ENCODE data around the gene DDAH2. TPM values are rescaled to one million over a fixed set of nuclear protein-coding genes. Genes with fewer than 3 reads are reported as not detected.

DDAH2 gene
- total RNA-seq, 1 donor from 2014 or later, result 71.2 TPM

- peak overlapping the region; percentile 2 for H3K4me3 ChIP-seq
- TF ChIP-seq, protein P1, sequence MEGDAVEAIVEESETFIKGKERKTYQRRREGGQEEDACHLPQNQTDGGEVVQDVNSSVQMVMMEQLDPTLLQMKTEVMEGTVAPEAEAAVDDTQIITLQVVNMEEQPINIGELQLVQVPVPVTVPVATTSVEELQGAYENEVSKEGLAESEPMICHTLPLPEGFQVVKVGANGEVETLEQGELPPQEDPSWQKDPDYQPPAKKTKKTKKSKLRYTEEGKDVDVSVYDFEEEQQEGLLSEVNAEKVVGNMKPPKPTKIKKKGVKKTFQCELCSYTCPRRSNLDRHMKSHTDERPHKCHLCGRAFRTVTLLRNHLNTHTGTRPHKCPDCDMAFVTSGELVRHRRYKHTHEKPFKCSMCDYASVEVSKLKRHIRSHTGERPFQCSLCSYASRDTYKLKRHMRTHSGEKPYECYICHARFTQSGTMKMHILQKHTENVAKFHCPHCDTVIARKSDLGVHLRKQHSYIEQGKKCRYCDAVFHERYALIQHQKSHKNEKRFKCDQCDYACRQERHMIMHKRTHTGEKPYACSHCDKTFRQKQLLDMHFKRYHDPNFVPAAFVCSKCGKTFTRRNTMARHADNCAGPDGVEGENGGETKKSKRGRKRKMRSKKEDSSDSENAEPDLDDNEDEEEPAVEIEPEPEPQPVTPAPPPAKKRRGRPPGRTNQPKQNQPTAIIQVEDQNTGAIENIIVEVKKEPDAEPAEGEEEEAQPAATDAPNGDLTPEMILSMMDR (IDR thresholded peaks at IDR 0.05), result no peak
- H3K4me1 ChIP-seq, result peaks cover 49% of the 10 kb centered on the region
- no peak for DNase-seq
- H3K36me3 ChIP-seq, result peaks cover 22% of the 10 kb centered on the region
- intact Hi-C loops (cut with DNase I), result no loop called here
- peak overlapping the region; percentile 92 for H3K27ac ChIP-seq
- no peaks in the 10 kb centered on the region for H3K9me3 ChIP-seq
- ATAC-seq, result no peak
- H3K27me3 ChIP-seq, result no peaks in the 10 kb centered on the region
Measured at GRCh38 chr6:31737315-31737990, 8.4 kb upstream of the DDAH2 start.

DNA sequence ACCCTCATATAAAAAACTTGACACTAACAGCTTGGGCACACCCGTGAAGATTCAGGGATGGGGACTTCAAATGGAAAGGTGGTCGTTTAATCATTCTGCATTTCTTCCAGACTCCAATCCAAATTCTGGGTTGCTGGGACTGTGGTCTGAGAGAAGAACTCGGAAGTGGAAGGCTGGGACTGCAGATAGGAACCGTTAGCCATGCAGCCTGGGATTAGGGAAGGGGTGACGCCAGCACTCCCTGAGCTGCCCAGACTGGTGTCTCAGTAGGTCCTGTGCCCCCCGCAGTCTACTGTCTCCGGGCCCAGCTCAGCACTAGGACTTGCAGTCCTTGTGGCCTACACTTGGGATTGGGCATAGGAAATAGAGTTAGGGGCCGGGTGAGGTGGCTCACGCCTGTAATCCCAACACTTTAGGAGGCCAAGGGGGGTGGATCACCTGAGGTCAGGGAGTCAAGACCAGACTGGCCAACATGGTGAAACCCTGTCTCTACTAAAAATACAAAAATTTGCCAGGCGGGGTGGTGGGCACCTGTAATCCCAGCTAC, 7.7 kb upstream of the DDAH2 start:
- DNase-seq, result no peak
- Histone ChIP-seq H3K4me1 (peaks cover 55% of the 10 kb centered on the region), H3K27ac (peak overlapping the region; percentile 92), H3K27me3 (no peaks in the 10 kb centered on the region), H3K9me3 (no peaks in the 10 kb centered on the region), H3K4me3 (peak overlapping the region; percentile 86), H3K36me3 (peaks cover 28% of the 10 kb centered on the region)
- intact Hi-C loops (cut with DNase I), result no loop called here
- TF ChIP-seq, protein P1 (IDR thresholded peaks at IDR 0.05), result no peak
- no peak for ATAC-seq

DNA sequence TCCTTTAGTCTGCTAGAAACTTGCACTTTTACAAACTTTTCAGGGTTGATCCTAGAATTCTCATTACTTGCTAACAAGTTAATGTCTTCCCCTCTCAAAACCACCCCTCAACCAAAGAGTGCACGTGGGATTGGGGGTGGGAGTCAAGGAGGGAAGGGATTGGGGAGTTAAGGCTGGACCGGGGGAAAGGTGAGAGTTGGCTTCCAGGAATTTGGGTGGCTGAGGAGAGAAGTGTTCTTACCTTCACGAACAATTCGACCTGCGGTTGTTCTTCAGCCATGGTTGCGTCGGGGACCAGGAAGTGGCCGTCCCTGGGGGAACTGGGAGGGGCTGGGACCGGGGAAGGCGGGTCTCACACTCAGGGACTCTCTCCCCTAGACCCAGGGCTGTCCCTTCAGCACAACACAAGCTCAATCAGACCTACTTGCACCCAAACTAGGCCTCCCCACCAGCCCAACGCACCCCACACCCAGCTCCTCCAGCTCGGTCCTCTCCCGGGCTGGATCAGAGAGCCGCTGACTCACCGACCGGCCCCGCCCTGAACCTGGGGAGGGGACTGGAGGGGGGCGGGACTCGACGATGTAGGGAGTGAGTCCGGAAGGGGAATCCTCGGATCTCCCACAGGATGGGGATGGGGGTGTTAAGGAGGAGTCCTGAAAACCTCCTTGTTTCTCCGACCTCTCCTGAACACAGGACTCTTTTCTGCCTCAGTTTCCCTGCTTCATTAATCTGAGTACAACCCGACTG, 7.1 kb upstream of the DDAH2 start, which contains the start of gene CLIC1:
Gene CLIC1 (minus strand): TSS at position 510 of the 747 bp plus-strand sequence. CDS start 230 bp downstream, at position 280.
- peak; percentile 68 for ATAC-seq
- H3K9me3 ChIP-seq, result no peaks in the 10 kb centered on the region
- TF ChIP-seq, protein P1 (IDR thresholded peaks at IDR 0.05), result no peak
- H3K27me3 ChIP-seq, result no peaks in the 10 kb centered on the region
- DNase-seq, result peak; percentile 93
- peak within 1 kb of the TSS; percentile 86 for H3K4me3 ChIP-seq
- peaks cover 35% of the 10 kb centered on the region for H3K36me3 ChIP-seq
- peaks cover 57% of the 10 kb centered on the region for H3K4me1 ChIP-seq
- peak within 1 kb of the TSS; percentile 92 for H3K27ac ChIP-seq
- intact Hi-C loops (cut with DNase I), result no loop called here

DNA sequence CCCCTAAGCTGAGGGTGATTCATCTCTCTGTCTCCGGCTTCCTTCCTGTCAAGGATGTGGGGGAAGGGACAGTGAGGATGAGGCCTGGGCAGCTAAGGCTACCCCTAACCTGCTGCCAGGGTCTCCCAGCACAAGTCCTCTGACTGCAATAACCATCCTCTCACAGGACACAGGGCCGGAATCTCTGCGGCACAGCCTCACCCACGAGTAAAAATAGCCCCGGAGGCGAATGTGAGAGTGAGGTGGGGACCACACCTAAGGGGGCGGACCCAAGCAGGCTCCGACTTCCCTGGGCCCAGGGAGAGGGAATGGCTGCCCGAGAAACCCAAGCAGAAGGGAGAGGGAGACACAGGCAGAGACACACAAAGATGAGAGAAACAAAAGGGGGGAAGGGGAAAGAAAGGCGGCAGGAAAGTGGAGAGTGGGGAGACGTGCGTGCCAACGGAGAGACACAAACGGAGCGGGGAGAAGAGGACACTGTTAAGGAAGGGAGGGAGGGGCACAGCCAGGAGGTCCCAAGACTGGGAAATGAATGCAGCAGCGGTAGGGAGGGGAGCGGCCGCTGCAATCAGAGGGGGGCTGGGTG, 5.8 kb upstream of the DDAH2 start:
- peak overlapping the region; percentile 86 for H3K4me3 ChIP-seq
- TF ChIP-seq, protein P1 (IDR thresholded peaks at IDR 0.05), result no peak
- H3K27me3 ChIP-seq, result no peaks in the 10 kb centered on the region
- ATAC-seq (peak; percentile 39), DNase-seq (no peak)
- H3K9me3 ChIP-seq, result no peaks in the 10 kb centered on the region
- peaks cover 56% of the 10 kb centered on the region for H3K4me1 ChIP-seq
- peak overlapping the region; percentile 92 for H3K27ac ChIP-seq
- intact Hi-C loops (cut with DNase I), result no loop called here
- peaks cover 43% of the 10 kb centered on the region for H3K36me3 ChIP-seq

- Histone ChIP-seq H3K9me3 (no peaks in the 10 kb centered on the region), H3K4me1 (peaks cover 53% of the 10 kb centered on the region), H3K27me3 (no peaks in the 10 kb centered on the region), H3K4me3 (peak overlapping the region; percentile 86), H3K27ac (peak overlapping the region; percentile 92), H3K36me3 (peaks cover 43% of the 10 kb centered on the region)
- DNase-seq, result no peak
- no peak for ATAC-seq
- TF ChIP-seq, protein P1 (IDR thresholded peaks at IDR 0.05), result no peak
- intact Hi-C loops (cut with DNase I), result no loop called here
Measured at GRCh38 chr6:31734247-31734820, 5.2 kb upstream of the DDAH2 start.

All from upper lobe of right lung (tissue), 1 donor.